ENCODE data around the gene DCC.

Gene DCC

DNA sequence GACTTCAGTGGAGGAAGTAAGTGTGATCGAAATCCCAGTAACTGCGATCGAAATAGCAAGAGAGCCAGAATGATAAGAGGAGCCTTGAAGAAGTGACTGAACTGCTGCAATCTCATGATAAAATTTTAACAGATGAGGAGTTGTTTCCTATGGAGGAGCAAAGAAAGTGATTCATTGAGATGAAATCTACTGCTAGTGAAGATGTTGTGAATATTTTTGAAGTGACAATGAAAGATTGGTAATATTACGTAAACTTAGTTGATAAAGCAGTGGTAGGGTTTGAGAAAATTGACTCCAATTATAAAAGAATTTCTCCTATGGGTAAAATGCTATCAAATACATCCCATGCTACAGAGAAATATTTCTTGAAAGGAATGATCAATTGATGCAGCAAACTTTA, 1103.8 kb downstream of the DCC start:
- Histone ChIP-seq H3K9ac (ENCODE audit: low read depth, low read length, poor library complexity, severe bottlenecking) (no peak overlapping the region), H3F3A (ENCODE audit: low read depth) (no peaks in the 10 kb centered on the region), H3K4me3 (ENCODE audit: low read length, poor library complexity, severe bottlenecking) (no peak overlapping the region), H3K4me1 (ENCODE audit: insufficient read depth, low read length, poor library complexity, severe bottlenecking) (no peaks in the 10 kb centered on the region), H4K20me1 (ENCODE audit: insufficient read depth, low read length, poor library complexity, severe bottlenecking) (no peaks in the 10 kb centered on the region), H3K4me2 (ENCODE audit: low read depth, low read length, poor library complexity, severe bottlenecking) (no peak overlapping the region), H3K9me2 (replicated peaks; ENCODE audit: low read depth, low read length) (no peaks in the 10 kb centered on the region), H3K9me3 (ENCODE audit: insufficient read depth, low read depth, low read length) (no peaks in the 10 kb centered on the region), H3K27me3 (ENCODE audit: insufficient read depth, low read length, poor library complexity, severe bottlenecking) (no peaks in the 10 kb centered on the region), H3K79me2 (ENCODE audit: insufficient read depth, low read length) (no peaks in the 10 kb centered on the region), H2AFZ (ENCODE audit: low read length) (no peak overlapping the region), H3K36me3 (ENCODE audit: insufficient read depth, low read length) (no peaks in the 10 kb centered on the region)
- TF ChIP-seq EZH2phosphoT487 (IDR thresholded peaks at IDR 0.05; ENCODE audit: borderline replicate concordance) = no peak
- TF ChIP-seq, protein P1, sequence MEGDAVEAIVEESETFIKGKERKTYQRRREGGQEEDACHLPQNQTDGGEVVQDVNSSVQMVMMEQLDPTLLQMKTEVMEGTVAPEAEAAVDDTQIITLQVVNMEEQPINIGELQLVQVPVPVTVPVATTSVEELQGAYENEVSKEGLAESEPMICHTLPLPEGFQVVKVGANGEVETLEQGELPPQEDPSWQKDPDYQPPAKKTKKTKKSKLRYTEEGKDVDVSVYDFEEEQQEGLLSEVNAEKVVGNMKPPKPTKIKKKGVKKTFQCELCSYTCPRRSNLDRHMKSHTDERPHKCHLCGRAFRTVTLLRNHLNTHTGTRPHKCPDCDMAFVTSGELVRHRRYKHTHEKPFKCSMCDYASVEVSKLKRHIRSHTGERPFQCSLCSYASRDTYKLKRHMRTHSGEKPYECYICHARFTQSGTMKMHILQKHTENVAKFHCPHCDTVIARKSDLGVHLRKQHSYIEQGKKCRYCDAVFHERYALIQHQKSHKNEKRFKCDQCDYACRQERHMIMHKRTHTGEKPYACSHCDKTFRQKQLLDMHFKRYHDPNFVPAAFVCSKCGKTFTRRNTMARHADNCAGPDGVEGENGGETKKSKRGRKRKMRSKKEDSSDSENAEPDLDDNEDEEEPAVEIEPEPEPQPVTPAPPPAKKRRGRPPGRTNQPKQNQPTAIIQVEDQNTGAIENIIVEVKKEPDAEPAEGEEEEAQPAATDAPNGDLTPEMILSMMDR (conservative IDR thresholded peaks at IDR 0.05; ENCODE audit: low read length) = no peak

DNA sequence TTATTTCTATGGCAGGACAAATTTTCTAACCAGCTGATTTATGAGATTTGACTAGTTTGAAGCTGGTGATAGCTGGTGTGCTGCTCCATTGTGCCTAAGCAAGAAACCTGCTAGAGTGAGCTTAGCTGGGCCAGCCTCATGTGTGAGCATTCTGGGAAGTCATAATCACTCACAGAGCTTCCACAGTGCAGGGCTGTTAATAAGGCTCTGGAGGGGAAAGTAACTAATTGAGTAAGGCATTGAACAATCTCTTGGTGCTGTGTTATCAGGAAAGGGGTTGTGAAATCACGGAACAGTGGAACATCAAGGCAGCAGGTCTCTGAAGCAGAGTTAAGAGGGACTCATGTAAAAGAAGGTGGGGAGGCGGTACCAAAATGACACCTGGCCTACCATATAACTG, 1111.9 kb downstream of the DCC start:
- no peak overlapping the region for H3K4me2 ChIP-seq (ENCODE audit: low read depth, low read length, poor library complexity, severe bottlenecking)
- no peak overlapping the region for H3K4me3 ChIP-seq (ENCODE audit: low read length, poor library complexity, severe bottlenecking)
- H3K4me1 ChIP-seq (ENCODE audit: insufficient read depth, low read length, poor library complexity, severe bottlenecking) = no peaks in the 10 kb centered on the region
- no peak overlapping the region for H2AFZ ChIP-seq (ENCODE audit: low read length)
- no peaks in the 10 kb centered on the region for H4K20me1 ChIP-seq (ENCODE audit: insufficient read depth, low read length, poor library complexity, severe bottlenecking)
- TF ChIP-seq, protein P1 (conservative IDR thresholded peaks at IDR 0.05; ENCODE audit: low read length) = no peak
- TF ChIP-seq EZH2phosphoT487 (IDR thresholded peaks at IDR 0.05; ENCODE audit: borderline replicate concordance) = no peak
- H3K9me3 ChIP-seq (ENCODE audit: insufficient read depth, low read depth, low read length) = no peaks in the 10 kb centered on the region
- no peaks in the 10 kb centered on the region for H3F3A ChIP-seq (ENCODE audit: low read depth)
- H3K79me2 ChIP-seq (ENCODE audit: insufficient read depth, low read length) = no peaks in the 10 kb centered on the region
- no peaks in the 10 kb centered on the region for H3K9me2 ChIP-seq (replicated peaks; ENCODE audit: low read depth, low read length)
- no peaks in the 10 kb centered on the region for H3K36me3 ChIP-seq (ENCODE audit: insufficient read depth, low read length)
- no peaks in the 10 kb centered on the region for H3K27me3 ChIP-seq (ENCODE audit: insufficient read depth, low read length, poor library complexity, severe bottlenecking)
- H3K9ac ChIP-seq (ENCODE audit: low read depth, low read length, poor library complexity, severe bottlenecking) = no peak overlapping the region

DNA sequence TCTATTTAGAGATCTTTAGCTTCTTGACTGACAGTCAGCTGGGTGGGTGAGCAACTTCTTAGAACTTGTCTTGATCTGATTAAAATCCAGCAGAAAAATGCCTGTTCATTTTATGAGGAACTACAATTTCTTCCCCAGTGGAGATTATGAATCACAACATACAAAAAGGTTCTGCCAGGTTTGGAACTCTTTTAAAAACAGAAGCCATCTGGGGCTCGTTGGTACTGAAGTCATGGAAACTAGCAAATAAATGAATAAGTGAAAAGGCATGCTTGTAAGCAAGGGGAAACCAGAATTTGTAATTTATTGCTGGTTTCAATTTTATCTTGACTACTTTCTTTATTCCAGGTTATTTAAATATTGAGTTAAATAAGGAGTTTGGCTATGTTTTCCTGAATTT, 1117.1 kb downstream of the DCC start:
- no peaks in the 10 kb centered on the region for H3K4me1 ChIP-seq (ENCODE audit: insufficient read depth, low read length, poor library complexity, severe bottlenecking)
- H4K20me1 ChIP-seq (ENCODE audit: insufficient read depth, low read length, poor library complexity, severe bottlenecking) = no peaks in the 10 kb centered on the region
- H3K27me3 ChIP-seq (ENCODE audit: insufficient read depth, low read length, poor library complexity, severe bottlenecking) = no peaks in the 10 kb centered on the region
- no peak overlapping the region for H3K4me3 ChIP-seq (ENCODE audit: low read length, poor library complexity, severe bottlenecking)
- H2AFZ ChIP-seq (ENCODE audit: low read length) = no peak overlapping the region
- no peaks in the 10 kb centered on the region for H3K36me3 ChIP-seq (ENCODE audit: insufficient read depth, low read length)
- H3K9me3 ChIP-seq (ENCODE audit: insufficient read depth, low read depth, low read length) = no peaks in the 10 kb centered on the region
- no peak overlapping the region for H3K4me2 ChIP-seq (ENCODE audit: low read depth, low read length, poor library complexity, severe bottlenecking)
- TF ChIP-seq EZH2phosphoT487 (IDR thresholded peaks at IDR 0.05; ENCODE audit: borderline replicate concordance) = no peak
- TF ChIP-seq, protein P1 (conservative IDR thresholded peaks at IDR 0.05; ENCODE audit: low read length) = no peak
- H3F3A ChIP-seq (ENCODE audit: low read depth) = no peaks in the 10 kb centered on the region
- no peak overlapping the region for H3K9ac ChIP-seq (ENCODE audit: low read depth, low read length, poor library complexity, severe bottlenecking)
- H3K9me2 ChIP-seq (replicated peaks; ENCODE audit: low read depth, low read length) = no peaks in the 10 kb centered on the region
- H3K79me2 ChIP-seq (ENCODE audit: insufficient read depth, low read length) = no peaks in the 10 kb centered on the region

All from Loucy (cell line).